CD14-positive monocyte (primary cell): ENCODE data around the gene ITGB6. TPM values are rescaled to one million over a fixed set of nuclear protein-coding genes. Genes with fewer than 3 reads are reported as not detected.

Source experiments
- DNase-seq, 3 donors: peaks; one replicate each; pipeline ENCODE4 v3.0.0-alpha.2; 2011 to 2022
- H2AFZ ChIP-seq: 2 replicates; pipeline ENCODE4 v1.6.0; 2012; ENCODE audit warnings: mild to moderate bottlenecking, low read depth, low read length, inconsistent platforms; ENCODE audit not compliant: insufficient read depth, poor library complexity, severe bottlenecking
- H3K27ac ChIP-seq, 2 donors: 1 replicate in 1 of 2; 2 replicates in 1 of 2; pipeline ENCODE4 v1.5.1; 2012 to 2013; ENCODE audit warnings: low read length in 2 of 2, control low read depth in 1 of 2, inconsistent platforms in 1 of 2, low read depth in 1 of 2, mild to moderate bottlenecking in 1 of 2
- H3K27me3 ChIP-seq, 2 donors: one replicate each; pipeline versions ENCODE4 v1.6.0 to v1.6.1; 2011 to 2013; ENCODE audit warnings: low read length in 2 of 2; ENCODE audit not compliant: control insufficient read depth in 2 of 2, insufficient read depth in 2 of 2
- H3K36me3 ChIP-seq, 2 donors: replicated peaks in 1 of 2; 1 replicate in 1 of 2; 2 replicates in 1 of 2; pipeline versions ENCODE4 v1.5.1 to v1.6.1; 2012 to 2013; ENCODE audit warnings: low read length in 2 of 2, control low read depth in 1 of 2, inconsistent platforms in 1 of 2, mild to moderate bottlenecking in 1 of 2; ENCODE audit not compliant: insufficient read depth in 2 of 2, control insufficient read depth in 1 of 2
- H3K4me1 ChIP-seq, 2 donors: 1 replicate in 1 of 2; 2 replicates in 1 of 2; pipeline versions ENCODE4 v1.5.1 to v1.6.1; 2012 to 2013; ENCODE audit warnings: low read length in 2 of 2, control low read depth in 1 of 2, inconsistent platforms in 1 of 2, mild to moderate bottlenecking in 1 of 2, moderate library complexity in 1 of 2; ENCODE audit not compliant: insufficient read depth in 2 of 2, control insufficient read depth in 1 of 2
- H3K4me2 ChIP-seq: replicated peaks from 2 replicates; pipeline ENCODE3; 2012; ENCODE audit warnings: low read length, moderate library complexity, mild to moderate bottlenecking; ENCODE audit not compliant: poor library complexity, severe bottlenecking; ENCODE audit errors: extremely low read depth
- H3K4me3 ChIP-seq, 3 experiments: fragments of 200-600 bp in 1 of 3; sonication (generic) in 1 of 3; replicated peaks in 1 of 3; 1 replicate in 2 of 3; 2 replicates in 1 of 3; pipeline ENCODE4 v1.5.1; 2011 to 2013; ENCODE audit warnings: low read length in 3 of 3, mild to moderate bottlenecking in 3 of 3, control low read depth in 2 of 3, low read depth in 2 of 3, inconsistent platforms in 1 of 3, moderate library complexity in 1 of 3
- H3K79me2 ChIP-seq: 2 replicates; pipeline ENCODE4 v1.6.0; 2012; ENCODE audit warnings: mild to moderate bottlenecking, control low read depth, inconsistent platforms, low read length, moderate library complexity; ENCODE audit not compliant: insufficient read depth
- H3K9ac ChIP-seq: 2 replicates; pipeline ENCODE4 v1.6.0; 2017; ENCODE audit warnings: low read length, mild to moderate bottlenecking; ENCODE audit not compliant: insufficient read depth, poor library complexity, severe bottlenecking
- H3K9me3 ChIP-seq, 2 donors: replicated peaks in 1 of 2; 1 replicate in 1 of 2; 2 replicates in 1 of 2; pipeline versions ENCODE4 v1.5.1 to v1.6.1; 2012 to 2013; ENCODE audit warnings: low read length in 2 of 2, control low read depth in 1 of 2; ENCODE audit not compliant: control insufficient read depth in 1 of 2, insufficient read depth in 1 of 2
- H4K20me1 ChIP-seq: 2 replicates; pipeline ENCODE4 v1.6.0; 2012; ENCODE audit warnings: mild to moderate bottlenecking, low read length, control low read depth, moderate library complexity; ENCODE audit not compliant: insufficient read depth
- H3K27ac Mint-ChIP-seq, 7 donors: one replicate each; pipeline ENCODE4 v1.8.0; 2020; ENCODE audit warnings: mild to moderate bottlenecking in 7 of 7, mixed read lengths in 7 of 7, moderate library complexity in 6 of 7, inconsistent platforms in 2 of 7
- H3K27me3 Mint-ChIP-seq, 3 donors: one replicate each; pipeline ENCODE4 v1.8.0; 2021 to 2022; ENCODE audit warnings: low read depth in 3 of 3, mild to moderate bottlenecking in 3 of 3, mixed read lengths in 3 of 3, moderate library complexity in 3 of 3, inconsistent platforms in 1 of 3
- H3K36me3 Mint-ChIP-seq, 2 donors: one replicate each; pipeline ENCODE4 v1.8.0; 2020; ENCODE audit warnings: mixed read lengths in 2 of 2, inconsistent platforms in 1 of 2, mild to moderate bottlenecking in 1 of 2
- H3K4me1 Mint-ChIP-seq: one replicate; pipeline ENCODE4 v1.8.0; 2020; ENCODE audit warnings: mild to moderate bottlenecking, mixed read lengths
- H3K4me3 Mint-ChIP-seq, 2 donors: one replicate each; pipeline ENCODE4 v1.8.0; 2020; ENCODE audit warnings: mild to moderate bottlenecking in 2 of 2, mixed read lengths in 2 of 2, moderate library complexity in 1 of 2
- H3K9me3 Mint-ChIP-seq, 7 donors: one replicate each; pipeline ENCODE4 v1.8.0; 2020 to 2022; ENCODE audit warnings: mixed read lengths in 7 of 7, mild to moderate bottlenecking in 6 of 7, moderate library complexity in 6 of 7, inconsistent platforms in 2 of 7
- CTCF ChIP-seq: fragments of 200-600 bp; IDR thresholded peaks from one replicate; pipeline ENCODE4 v1.8.0; 2022; ENCODE audit warnings: antibody characterized with exemption, mild to moderate bottlenecking
- WGBS: methylation state at CpG from one replicate; pipeline ENCODE4 v1.1.5; 2013; ENCODE audit warnings: missing lambda C conversion rate; ENCODE audit not compliant: insufficient coverage; 5-methylcytosine and 5-hydroxymethylcytosine counted together
- intact Hi-C, 2 donors: fragments of 100-400 bp; cut with micrococcal nuclease; formaldehyde crosslinking; loops; one replicate each; pipeline versions ENCODE4 v1.15.0 to v1.15.1; 2023
- polyA plus RNA-seq, 3 donors: library from polyadenylated mRNA; depleted of rRNA in 1 of 3; unstranded in 2 of 3; stranded (reverse) in 1 of 3; fragments of 300-500 nt in 2 of 3; fragments of >200 nt in 1 of 3; fragmentation: Illumina TruSeq in 2 of 3; gene quantifications; 1 replicate in 2 of 3; 2 replicates in 1 of 3; pipeline ENCODE4 v1.2.3, GENCODE V29; 2012 to 2021

The ITGB6 gene
- polyA plus RNA-seq, 3 donors, result not detected

- intact Hi-C loops, result no loop called here
These were observed 30.1 kb downstream of the ITGB6 start for GRCh38 chr2:160169988-160170387.

GRCh38 chr2:160169471-160169870 is 30.6 kb downstream of the ITGB6 start:
- Histone ChIP-seq H3K4me1 (no peaks in the 10 kb centered on the region), H3K4me3 (no peak overlapping the region), H3K9ac (no peak overlapping the region), H2AFZ (no peak overlapping the region), H3K9me3 (no peaks in the 10 kb centered on the region), H3K36me3 (no peaks in the 10 kb centered on the region), H3K4me2 (no peak overlapping the region), H3K27me3 (no peaks in the 10 kb centered on the region), H3K79me2 (no peaks in the 10 kb centered on the region), H4K20me1 (no peaks in the 10 kb centered on the region), H3K27ac (no peak overlapping the region)
- no peak for TF ChIP-seq CTCF
- DNase-seq, result no peak
- Mint-ChIP-seq H3K27me3 (peaks cover 0 to 4% (median 0%) of the 10 kb centered on the region in 3 donors), H3K9me3 (no peaks in the 10 kb centered on the region), H3K27ac (no peak overlapping the region), H3K36me3 (no peaks in the 10 kb centered on the region), H3K4me3 (no peak overlapping the region), H3K4me1 (no peaks in the 10 kb centered on the region)
- intact Hi-C loops, result no loop called here
- no CpG with 5 or more reads among the region's 3 CpGs for WGBS

More at GRCh38 chr2:160169988-160170387, 30.1 kb downstream of the ITGB6 start:
- Mint-ChIP-seq H3K27me3 (peaks cover 0 to 5% (median 0%) of the 10 kb centered on the region in 3 donors), H3K4me3 (no peak overlapping the region), H3K36me3 (no peaks in the 10 kb centered on the region), H3K27ac (no peak overlapping the region), H3K4me1 (no peaks in the 10 kb centered on the region), H3K9me3 (no peaks in the 10 kb centered on the region)
- Histone ChIP-seq H2AFZ (no peak overlapping the region), H3K36me3 (no peaks in the 10 kb centered on the region), H3K9ac (no peak overlapping the region), H3K27ac (no peak overlapping the region), H3K4me2 (no peak overlapping the region), H3K4me1 (no peaks in the 10 kb centered on the region), H3K9me3 (no peaks in the 10 kb centered on the region), H4K20me1 (no peaks in the 10 kb centered on the region), H3K79me2 (no peaks in the 10 kb centered on the region), H3K4me3 (no peak overlapping the region), H3K27me3 (no peaks in the 10 kb centered on the region)
- no peak for DNase-seq
- TF ChIP-seq CTCF, result no peak
